ENCODE results near the gene TBL3.
"Not testable (repeated sequence)": the region's sequence is repeated elsewhere in the genome, so short reads cannot be mapped to it uniquely, and the experiment has no call there.

The TBL3 gene

DNA sequence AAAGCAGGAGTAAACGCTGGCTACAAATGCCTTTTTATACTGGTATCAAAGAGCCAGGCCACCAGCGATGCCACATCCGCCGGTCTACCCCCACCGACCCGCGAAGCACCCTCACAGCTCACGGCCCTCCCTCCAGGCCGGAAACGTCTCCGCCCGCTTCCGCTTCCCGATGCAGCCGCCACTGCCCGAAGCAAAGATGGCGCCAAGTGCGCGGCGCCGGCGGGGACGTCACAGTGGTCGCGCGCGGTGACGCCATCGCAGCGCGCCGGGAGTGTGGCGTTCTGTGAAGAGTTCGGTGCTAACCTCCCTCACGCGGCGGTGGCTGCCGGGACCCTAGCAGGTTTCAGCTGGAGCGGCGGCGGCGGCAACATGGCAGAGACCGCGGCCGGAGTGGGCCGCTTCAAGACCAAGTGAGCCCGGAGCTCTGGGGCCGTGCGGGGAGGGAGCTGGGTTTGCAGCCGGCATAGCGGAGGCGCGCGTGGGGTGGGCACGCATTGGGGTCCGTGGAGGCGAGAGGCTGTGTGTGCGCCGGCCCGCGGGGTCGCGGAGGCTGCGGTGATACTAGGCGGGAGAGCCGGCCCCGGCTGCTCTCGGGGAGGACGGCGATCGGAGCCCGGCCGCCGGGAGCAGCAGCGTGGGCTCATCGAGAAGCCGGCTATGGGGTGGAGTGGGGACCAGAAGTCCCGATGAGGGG lies at the start of gene TBL3:
Gene TBL3, plus strand, starts transcription at position 258 of the 694 bp plus-strand sequence. Its CDS starts 112 bp downstream, at position 370.
- peak; percentile 94 to 98 for DNase-seq (ENCODE audit: low read depth in 1 of 2, low spot score in 1 of 2)

DNA sequence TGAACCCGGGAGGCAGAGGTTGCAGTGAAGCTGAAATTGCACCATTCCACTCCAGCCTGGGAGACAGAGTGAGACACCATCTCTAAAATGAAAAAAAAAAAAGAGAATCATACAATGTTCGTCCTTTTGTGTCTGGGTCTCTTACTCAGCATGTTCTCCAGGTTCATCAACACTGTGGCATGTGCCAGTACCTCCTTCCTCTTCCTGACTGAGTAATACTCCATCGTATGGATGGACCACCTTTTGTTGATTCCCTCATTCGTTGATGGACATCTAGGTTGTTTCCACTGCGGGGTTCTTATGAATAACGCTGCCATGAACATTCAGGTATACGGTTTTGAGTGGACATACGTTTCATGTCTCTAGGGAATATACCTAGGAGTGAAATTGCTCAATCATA lies 49.5 kb upstream of the TBL3 start:
- DNase-seq (ENCODE audit: low read depth in 1 of 2, low spot score in 1 of 2), result no peak

DNA sequence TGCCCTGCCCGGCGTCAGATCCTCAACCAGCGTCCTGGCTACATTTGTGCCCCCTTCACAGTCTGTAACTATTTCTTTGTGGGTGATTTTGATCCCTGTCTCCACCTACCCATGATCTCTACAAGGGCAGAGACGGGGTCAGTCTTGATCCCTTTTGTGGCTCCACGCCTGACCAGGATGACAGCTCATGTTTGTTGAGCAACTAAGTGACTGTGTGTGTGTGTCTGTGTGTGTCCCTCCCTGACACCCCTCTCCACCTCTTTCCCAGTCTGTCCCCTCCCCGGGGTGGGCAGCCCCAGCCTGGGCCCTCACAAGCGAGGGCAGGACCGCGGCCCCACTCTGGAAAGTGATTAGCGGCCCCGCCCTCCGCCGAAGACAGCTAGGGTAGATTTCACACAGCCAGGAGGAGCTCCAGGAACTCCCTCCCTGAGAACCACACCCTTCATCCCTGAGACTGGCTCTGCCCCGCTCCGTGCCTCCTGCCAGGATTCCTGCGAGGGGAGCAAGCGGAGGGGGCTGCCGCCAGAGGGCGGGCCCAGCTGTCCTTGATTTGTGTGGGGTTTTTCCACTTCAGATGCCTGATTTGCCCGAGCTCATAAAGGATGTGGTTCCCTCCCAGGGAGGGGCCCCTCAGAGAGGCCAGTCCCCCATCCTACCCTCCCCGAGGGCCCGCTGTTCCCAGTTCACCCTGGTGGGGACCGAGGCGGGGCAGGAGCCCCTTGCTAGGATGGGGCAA lies 48.4 kb upstream of the TBL3 start:
- DNase-seq (ENCODE audit: low read depth in 1 of 2, low spot score in 1 of 2), result no peak

GRCh38 chr16:1924095-1924494 lies 47.8 kb upstream of the TBL3 start:
- DNase-seq (ENCODE audit: low read depth in 1 of 2, low spot score in 1 of 2), result no peak

- no peak for DNase-seq (ENCODE audit: low read depth in 1 of 2, low spot score in 1 of 2)
Measured at GRCh38 chr16:1926271-1926670, 45.6 kb upstream of the TBL3 start.

- no peak for DNase-seq (ENCODE audit: low read depth in 1 of 2, low spot score in 1 of 2)
Measured at GRCh38 chr16:1929105-1929504, 42.7 kb upstream of the TBL3 start.

GRCh38 chr16:1929578-1930337 lies 42.1 kb upstream of the TBL3 start:
- peak; percentile 89 to 90 for DNase-seq (ENCODE audit: low read depth in 1 of 2, low spot score in 1 of 2)

GRCh38 chr16:1930338-1930720 lies 41.5 kb upstream of the TBL3 start:
- no peak for DNase-seq (ENCODE audit: low read depth in 1 of 2, low spot score in 1 of 2)

- no peak for DNase-seq (ENCODE audit: low read depth in 1 of 2, low spot score in 1 of 2)
Measured at GRCh38 chr16:1932050-1933028, 39.5 kb upstream of the TBL3 start.

DNA sequence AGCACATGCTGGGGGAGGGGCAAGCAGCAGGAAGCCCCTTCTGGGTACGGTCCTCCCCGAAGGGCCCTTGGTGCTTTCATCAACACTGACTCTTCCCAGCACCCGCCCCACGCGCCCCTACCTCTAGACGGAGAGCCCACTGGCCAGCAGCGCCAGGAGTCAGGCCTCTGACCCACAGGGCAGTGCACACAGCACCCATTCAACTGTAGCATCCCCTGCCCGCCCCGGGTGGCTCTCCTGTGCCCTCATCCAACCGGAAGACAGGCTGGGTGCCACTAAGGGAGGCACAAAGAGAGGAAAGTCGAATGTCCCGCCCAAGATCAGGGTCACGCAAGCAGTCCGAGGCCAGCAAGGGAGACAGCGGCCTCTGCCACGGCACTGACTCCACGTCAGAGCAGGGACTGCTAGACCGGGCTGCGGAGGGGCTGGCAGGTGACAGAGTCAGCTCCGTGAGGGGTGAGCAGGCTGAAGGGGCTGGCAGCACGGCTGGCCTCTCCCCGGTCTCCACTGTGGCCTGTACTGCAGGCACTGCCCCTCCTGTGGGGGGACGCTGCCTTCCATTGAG lies 38.7 kb upstream of the TBL3 start:
- no peak for DNase-seq (ENCODE audit: low read depth in 1 of 2, low spot score in 1 of 2)

GRCh38 chr16:1936945-1937479 lies 34.8 kb upstream of the TBL3 start:
- no peak for DNase-seq (ENCODE audit: low read depth in 1 of 2, low spot score in 1 of 2)

DNA sequence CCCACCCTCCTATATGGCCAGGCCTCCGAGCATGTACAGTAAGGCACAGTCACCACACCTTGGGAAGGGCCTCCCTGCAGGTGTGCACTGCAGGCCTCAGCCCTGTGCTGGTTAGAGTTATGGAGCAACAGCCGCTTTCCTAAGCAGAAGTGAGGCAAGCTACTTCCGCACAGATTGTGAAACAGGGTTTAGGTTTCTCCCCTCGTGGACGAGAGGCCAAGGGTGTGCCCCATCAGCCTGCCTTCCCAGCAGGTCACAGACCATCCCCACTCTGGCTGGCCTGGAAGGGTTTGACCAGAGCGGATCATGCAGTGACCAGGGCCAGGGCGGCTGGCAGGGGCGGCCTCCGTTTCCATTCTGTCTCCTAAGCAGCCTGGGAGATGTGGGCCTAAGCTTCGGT lies 33.5 kb upstream of the TBL3 start:
- DNase-seq (ENCODE audit: low read depth in 1 of 2, low spot score in 1 of 2), result no peak

GRCh38 chr16:1938910-1939309 lies 32.9 kb upstream of the TBL3 start:
- no peak for DNase-seq (ENCODE audit: low read depth in 1 of 2, low spot score in 1 of 2)

DNA sequence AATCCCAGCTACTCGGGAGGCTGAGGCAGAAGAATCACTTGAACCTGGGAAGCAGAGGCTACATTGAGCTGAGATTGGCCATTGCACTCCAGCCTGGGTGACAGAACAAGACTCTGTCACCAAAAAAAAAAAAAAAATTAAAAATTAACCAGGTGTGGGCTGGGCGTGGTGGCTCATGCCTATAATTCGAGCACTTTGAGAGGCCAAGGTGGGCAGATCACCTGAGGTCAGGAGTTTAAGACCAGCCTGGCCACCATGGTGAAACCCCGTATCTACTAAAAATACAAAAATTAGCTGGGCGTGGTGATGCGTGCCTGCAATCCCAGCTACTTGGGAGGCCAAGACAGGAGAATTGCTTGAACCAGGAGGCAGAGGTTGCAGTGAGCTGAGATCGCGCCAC lies 32.0 kb upstream of the TBL3 start:
- DNase-seq (ENCODE audit: low read depth in 1 of 2, low spot score in 1 of 2), result not testable (repeated sequence)

DNA sequence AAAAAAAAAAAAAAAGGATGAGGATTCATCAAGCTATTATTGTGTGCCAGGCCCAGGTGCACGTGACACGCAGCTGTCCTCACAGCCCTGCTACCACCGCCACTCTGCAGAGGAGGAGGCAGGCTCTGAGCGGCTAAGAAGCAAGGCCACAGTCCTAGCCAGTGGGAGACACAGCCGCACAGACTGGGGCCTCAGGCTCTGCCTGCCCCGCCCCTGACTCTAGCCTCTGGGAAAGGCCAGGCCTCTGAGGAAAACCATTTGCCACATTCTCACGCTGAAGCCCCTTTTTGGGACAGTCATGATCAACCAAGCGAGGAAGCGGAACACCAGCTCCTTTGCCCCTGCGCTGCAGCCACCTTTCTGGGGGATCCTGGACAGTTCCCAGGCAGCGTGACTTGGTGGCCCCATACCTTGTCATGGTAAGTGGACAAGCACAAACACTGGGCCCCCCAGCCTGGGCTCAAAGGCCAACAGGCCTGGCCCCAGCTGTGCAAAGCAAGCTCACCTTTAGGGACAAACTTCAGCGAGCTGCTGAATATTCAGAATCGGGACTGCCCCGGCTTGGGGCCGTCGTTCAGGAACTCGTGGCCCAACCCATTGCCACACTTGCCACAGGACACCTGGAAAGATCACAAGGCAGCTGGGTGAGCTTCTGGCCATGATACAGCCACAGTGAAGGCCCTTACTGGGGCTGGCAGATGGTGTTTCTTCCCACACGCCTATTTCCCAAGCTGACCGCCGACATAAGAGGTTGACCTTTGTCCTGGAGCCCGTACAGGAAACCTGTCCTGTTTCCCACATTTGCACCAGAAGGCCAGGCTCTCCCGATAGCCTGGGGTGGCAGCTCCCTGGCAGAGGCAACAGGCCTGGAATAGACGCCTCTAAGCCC lies 31.3 kb upstream of the TBL3 start:
- no peak for DNase-seq (ENCODE audit: low read depth in 1 of 2, low spot score in 1 of 2)

DNA sequence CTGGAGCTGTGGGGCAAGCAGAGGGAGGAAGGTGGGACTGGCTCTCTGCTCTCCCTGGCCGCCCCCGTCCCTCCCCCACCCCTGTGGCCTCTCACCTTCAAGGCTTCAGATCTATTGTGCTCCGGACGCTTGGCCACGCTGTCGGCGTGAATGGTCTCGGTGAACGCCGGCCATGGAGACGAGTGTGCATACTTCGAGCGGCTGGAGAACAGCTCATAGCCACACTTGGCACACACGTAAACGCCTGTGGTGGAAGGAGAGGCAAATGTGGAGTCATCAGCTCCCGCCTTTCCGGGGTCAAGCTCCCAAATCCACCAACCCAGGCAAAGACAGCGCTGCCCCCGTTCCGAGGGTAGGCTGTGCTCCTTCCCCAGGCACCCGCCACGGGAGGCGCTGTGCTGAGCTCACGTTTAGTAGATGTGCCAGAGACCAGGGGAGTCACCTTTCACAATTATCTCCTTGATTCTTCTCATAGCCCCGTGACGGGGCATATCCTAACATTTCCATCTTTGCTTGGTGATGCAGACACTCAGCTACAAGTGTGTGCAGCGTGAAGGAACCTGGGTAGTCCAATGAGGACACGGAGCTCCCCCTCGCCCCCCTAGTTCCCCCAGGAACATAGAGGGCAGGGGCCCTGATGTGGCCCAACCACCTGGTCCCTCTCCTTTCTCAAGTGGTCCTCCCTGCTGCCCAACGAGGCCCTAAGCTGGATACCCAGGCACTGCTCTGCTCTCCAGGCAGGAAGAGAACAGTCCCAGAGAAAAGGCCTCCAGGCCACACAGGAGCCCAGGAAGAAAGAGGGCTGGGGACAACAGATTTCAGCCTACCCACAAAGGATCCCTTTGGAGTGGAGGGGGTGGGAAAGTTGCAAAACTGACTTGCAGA lies 30.4 kb upstream of the TBL3 start:
- DNase-seq (ENCODE audit: low read depth in 1 of 2, low spot score in 1 of 2), result no peak

DNA sequence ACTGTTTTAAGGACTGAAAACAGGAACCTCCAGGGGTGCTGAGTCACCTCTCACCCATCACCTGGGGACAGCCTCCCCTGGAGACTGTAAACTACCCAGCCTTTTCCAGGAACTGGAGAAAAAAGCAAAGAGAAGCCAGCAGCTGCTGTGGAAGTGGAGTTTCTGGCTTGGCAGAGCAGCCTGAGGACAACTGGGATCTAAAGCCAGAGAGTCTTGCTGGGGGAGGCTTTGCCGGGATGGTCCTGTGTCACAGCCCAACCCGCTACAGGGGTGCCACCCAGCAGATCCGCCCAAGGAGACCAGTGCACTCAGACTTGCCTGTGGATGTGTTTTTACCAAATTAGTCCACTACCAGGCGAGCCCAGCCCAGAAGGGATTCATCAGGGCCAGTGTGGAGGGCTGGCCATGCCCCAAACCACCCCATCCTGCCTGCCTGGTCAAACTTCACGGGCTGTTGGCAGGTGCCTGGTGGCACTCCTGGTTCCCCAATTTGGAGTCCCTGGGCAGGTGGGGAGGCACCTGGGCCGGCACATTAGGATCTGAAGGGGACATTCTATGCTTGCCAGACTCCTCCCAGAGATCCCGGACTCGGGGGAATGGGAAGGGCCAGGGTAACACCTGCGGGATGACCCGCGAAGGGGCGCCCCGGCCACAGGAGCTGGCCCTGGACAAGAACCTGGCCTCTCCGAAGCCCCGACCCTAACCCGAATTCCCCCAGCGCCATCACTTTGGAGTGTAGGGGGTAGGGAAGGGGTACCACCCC lies 29.6 kb upstream of the TBL3 start:
- DNase-seq (ENCODE audit: low read depth in 1 of 2, low spot score in 1 of 2), result no peak
